Body of pancreas (tissue), 4 donors: ENCODE data around the gene PCDHB10. TPM values are rescaled to one million over a fixed set of nuclear protein-coding genes. Genes with fewer than 3 reads are reported as not detected.
"Not testable (repeated sequence)": the region's sequence is repeated elsewhere in the genome, so short reads cannot be mapped to it uniquely, and the experiment has no call there.

Experiments used
- ATAC-seq: fragments of 150-250 bp; one replicate; pipeline ENCODE4 v1.9.1; 2016
- DNase-seq, 4 donors: peaks; one replicate each; pipeline ENCODE4 v3.0.0-alpha.2; 2019
- H3K27ac ChIP-seq, 4 donors: fragments of 200-600 bp; sonication (generic); 1 replicate in 3 of 4; 2 replicates in 1 of 4; pipeline versions ENCODE4 v1.5.1 to v1.6.1; 2016 to 2019; ENCODE audit warnings: mild to moderate bottlenecking in 1 of 4, mixed read lengths in 1 of 4, moderate library complexity in 1 of 4
- H3K27me3 ChIP-seq, 2 donors: fragments of 200-600 bp; sonication (generic); one replicate each; pipeline ENCODE4 v1.6.0; 2016; ENCODE audit warnings: mild to moderate bottlenecking in 1 of 2
- H3K36me3 ChIP-seq, 2 donors: fragments of 200-600 bp; sonication (generic); replicated peaks in 1 of 2; 2 replicates each; pipeline ENCODE4 v1.5.1; 2016; ENCODE audit warnings: low read depth in 2 of 2; ENCODE audit not compliant: insufficient read depth in 1 of 2
- H3K4me1 ChIP-seq: fragments of 200-600 bp; sonication (generic); one replicate; pipeline ENCODE4 v1.6.0; 2016
- H3K4me3 ChIP-seq, 2 donors: fragments of 200-600 bp; sonication (generic); 1 replicate in 1 of 2; 2 replicates in 1 of 2; pipeline ENCODE4 v1.5.1; 2016 to 2019
- H3K9me3 ChIP-seq, 3 donors: fragments of 200-600 bp; sonication (generic); 1 replicate in 2 of 3; 2 replicates in 1 of 3; pipeline ENCODE4 v1.5.1; 2016
- POLR2A ChIP-seq, 3 donors: fragments of 450-650 bp; IDR thresholded peaks; one replicate each; pipeline ENCODE4 v1.6.1; 2016; ENCODE audit warnings: antibody characterized with exemption in 3 of 3, mild to moderate bottlenecking in 2 of 3
- WGBS, 2 donors: methylation state at CpG; one replicate each; pipeline ENCODE4 v1.1.5; 2017; 5-methylcytosine and 5-hydroxymethylcytosine counted together
- intact Hi-C: fragments of 100-400 bp; cut with DNase I; formaldehyde crosslinking; loops from one replicate; pipeline ENCODE4 v1.15.1; 2023
- total RNA-seq, 2 donors: library from RNA; depleted of rRNA; stranded (reverse); fragments of >200 nt; gene quantifications; one replicate each; pipeline ENCODE4 v1.1.0, GENCODE V29; 2016
- TF ChIP-seq, protein P1 (sequence below), 7 experiments: fragments of 450-650 bp in 4 of 7; fragments of 200-600 bp in 3 of 7; sonication (generic) in 3 of 7; IDR thresholded peaks; one replicate each; pipeline ENCODE4 v1.5.1; 2016 to 2019; ENCODE audit warnings: antibody characterized with exemption in 7 of 7

Gene PCDHB10
- total RNA-seq, 2 donors from 2014 or later, result 1.3 to 2.3 TPM

DNA sequence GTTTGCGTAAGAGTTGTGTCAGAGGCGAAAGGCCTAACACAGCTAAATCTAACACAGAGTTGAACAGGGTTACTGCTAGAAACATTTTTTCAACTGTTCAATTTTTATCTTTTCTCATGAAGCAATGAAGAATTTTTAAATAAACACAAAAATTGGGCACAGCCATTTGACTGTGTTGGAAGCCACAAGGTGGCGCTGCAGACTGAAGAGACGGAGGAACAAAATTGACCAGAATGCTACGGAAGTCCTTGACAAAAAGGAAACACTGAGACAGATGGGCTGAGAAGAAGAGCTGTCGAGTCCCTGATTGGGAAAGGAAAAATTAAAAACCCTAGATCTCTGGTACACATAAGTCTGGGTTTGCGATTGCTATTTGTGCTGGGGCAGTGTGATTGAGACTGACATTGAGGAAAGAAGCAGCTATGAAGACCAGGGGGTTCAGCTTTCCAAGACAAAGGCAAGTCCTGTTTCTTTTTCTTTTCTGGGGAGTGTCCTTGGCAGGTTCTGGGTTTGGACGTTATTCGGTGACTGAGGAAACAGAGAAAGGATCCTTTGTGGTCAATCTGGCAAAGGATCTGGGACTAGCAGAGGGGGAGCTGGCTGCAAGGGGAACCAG is 5.1 kb upstream of the PCDHB10 start, which contains the start of gene PCDHB9:
PCDHB9 (plus strand) TSS at position 265 of the 616 bp plus-strand sequence; CDS start at position 423, 158 bp downstream.
- Histone ChIP-seq H3K36me3 (no peaks in the 10 kb centered on the region), H3K4me1 (no peaks in the 10 kb centered on the region), H3K27me3 (no peaks in the 10 kb centered on the region), H3K27ac (no peak within 1 kb of the TSS), H3K4me3 (no peak within 1 kb of the TSS), H3K9me3 (peaks cover 0 to 24% (median 0%) of the 10 kb centered on the region in 3 donors)
- 18 to 25% methylated on average over 9 of the region's 9 CpGs for WGBS, 2 donors
- ATAC-seq, result no peak
- intact Hi-C loops, result no loop called here
- DNase-seq, result peak in 3 of 4 donors; percentile 15 to 36 (median 30)
- TF ChIP-seq, protein P1, sequence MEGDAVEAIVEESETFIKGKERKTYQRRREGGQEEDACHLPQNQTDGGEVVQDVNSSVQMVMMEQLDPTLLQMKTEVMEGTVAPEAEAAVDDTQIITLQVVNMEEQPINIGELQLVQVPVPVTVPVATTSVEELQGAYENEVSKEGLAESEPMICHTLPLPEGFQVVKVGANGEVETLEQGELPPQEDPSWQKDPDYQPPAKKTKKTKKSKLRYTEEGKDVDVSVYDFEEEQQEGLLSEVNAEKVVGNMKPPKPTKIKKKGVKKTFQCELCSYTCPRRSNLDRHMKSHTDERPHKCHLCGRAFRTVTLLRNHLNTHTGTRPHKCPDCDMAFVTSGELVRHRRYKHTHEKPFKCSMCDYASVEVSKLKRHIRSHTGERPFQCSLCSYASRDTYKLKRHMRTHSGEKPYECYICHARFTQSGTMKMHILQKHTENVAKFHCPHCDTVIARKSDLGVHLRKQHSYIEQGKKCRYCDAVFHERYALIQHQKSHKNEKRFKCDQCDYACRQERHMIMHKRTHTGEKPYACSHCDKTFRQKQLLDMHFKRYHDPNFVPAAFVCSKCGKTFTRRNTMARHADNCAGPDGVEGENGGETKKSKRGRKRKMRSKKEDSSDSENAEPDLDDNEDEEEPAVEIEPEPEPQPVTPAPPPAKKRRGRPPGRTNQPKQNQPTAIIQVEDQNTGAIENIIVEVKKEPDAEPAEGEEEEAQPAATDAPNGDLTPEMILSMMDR (IDR thresholded peaks at IDR 0.05), result peak in 6 of 7 experiments; percentile 13 to 31 (median 26)
- TF ChIP-seq POLR2A (IDR thresholded peaks at IDR 0.05), result no peak

GRCh38 chr5:141188682-141189081 is 3.5 kb upstream of the PCDHB10 start:
- DNase-seq, H3K4me3 ChIP-seq, intact Hi-C loops, ATAC-seq, H3K27me3 ChIP-seq, H3K27ac ChIP-seq, H3K36me3 ChIP-seq, H3K4me1 ChIP-seq: not testable (repeated sequence)
- H3K9me3 ChIP-seq, result peaks cover 0 to 15% (median 0%) of the 10 kb centered on the region in 3 donors
- 19 to 36% methylated on average over 10 to 31 of the region's 37 CpGs for WGBS, 2 donors

DNA sequence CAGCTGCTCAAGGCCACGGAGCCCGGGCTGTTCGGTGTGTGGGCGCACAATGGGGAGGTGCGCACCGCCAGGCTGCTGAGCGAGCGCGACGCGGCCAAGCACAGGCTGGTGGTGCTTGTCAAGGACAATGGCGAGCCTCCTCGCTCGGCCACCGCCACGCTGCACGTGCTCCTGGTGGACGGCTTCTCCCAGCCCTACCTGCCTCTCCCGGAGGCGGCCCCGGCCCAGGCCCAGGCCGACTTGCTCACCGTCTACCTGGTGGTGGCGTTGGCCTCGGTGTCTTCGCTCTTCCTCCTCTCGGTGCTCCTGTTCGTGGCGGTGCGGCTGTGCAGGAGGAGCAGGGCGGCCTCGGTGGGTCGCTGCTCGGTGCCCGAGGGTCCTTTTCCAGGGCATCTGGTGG is 3.0 kb upstream of the PCDHB10 start:
- H3K9me3 ChIP-seq, result peaks cover 0 to 14% (median 0%) of the 10 kb centered on the region in 3 donors
- ATAC-seq, H3K4me3 ChIP-seq, H3K4me1 ChIP-seq, H3K27ac ChIP-seq, DNase-seq, H3K27me3 ChIP-seq, H3K36me3 ChIP-seq, intact Hi-C loops: not testable (repeated sequence)
- 38 to 64% methylated on average over 5 to 15 of the region's 35 CpGs for WGBS, 2 donors

DNA sequence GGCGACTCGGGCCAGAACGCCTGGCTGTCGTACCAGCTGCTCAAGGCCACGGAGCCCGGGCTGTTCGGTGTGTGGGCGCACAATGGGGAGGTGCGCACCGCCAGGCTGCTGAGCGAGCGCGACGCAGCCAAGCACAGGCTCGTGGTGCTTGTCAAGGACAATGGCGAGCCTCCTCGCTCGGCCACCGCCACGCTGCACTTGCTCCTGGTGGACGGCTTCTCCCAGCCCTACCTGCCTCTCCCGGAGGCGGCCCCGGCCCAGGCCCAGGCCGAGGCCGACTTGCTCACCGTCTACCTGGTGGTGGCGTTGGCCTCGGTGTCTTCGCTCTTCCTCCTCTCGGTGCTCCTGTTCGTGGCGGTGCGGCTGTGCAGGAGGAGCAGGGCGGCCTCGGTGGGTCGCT is 2.2 kb downstream of the PCDHB10 start:
- H3K36me3 ChIP-seq, H3K27me3 ChIP-seq, DNase-seq, ATAC-seq, H3K27ac ChIP-seq, intact Hi-C loops, H3K4me1 ChIP-seq, H3K4me3 ChIP-seq: not testable (repeated sequence)
- H3K9me3 ChIP-seq, result peaks cover 0 to 28% (median 0%) of the 10 kb centered on the region in 3 donors
- 20% methylated on average over 21 of the region's 37 CpGs; no CpG with 5 or more reads in 1 of the 2 donors for WGBS, 2 donors

GRCh38 chr5:141196363-141196762 is 4.2 kb downstream of the PCDHB10 start:
- WGBS, 2 donors, result 36 to 47% methylated on average over 3 of the region's 3 CpGs

More at GRCh38 chr5:141196363-141196762, 4.2 kb downstream of the PCDHB10 start:
- Histone ChIP-seq H3K9me3 (peaks cover 0 to 28% (median 0%) of the 10 kb centered on the region in 3 donors), H3K27ac (no peak overlapping the region), H3K36me3 (no peaks in the 10 kb centered on the region), H3K4me1 (no peaks in the 10 kb centered on the region), H3K4me3 (no peak overlapping the region), H3K27me3 (no peaks in the 10 kb centered on the region)
- DNase-seq (no peak), ATAC-seq (no peak)
- no peak for TF ChIP-seq POLR2A (IDR thresholded peaks at IDR 0.05)
- TF ChIP-seq, protein P1 (IDR thresholded peaks at IDR 0.05), result no peak
- intact Hi-C loops, result no loop called here
